ENCODE data around the gene CKS1B.

CKS1B gene

GRCh38 chr1:155002464-155003226 is 28.2 kb downstream of the CKS1B start, which contains the start of gene ZBTB7B:
Gene ZBTB7B, plus strand, starts transcription at chr1:155002802. Its CDS starts 11,859 bp downstream, at chr1:155014661.
- no peak for DNase-seq (ENCODE audit: low spot score)

GRCh38 chr1:155003227-155003765 is 28.8 kb downstream of the CKS1B start:
- DNase-seq (ENCODE audit: low spot score): no peak

- peak; percentile 56 for DNase-seq (ENCODE audit: low spot score)
These were observed 29.4 kb downstream of the CKS1B start for GRCh38 chr1:155003766-155004351.

GRCh38 chr1:155004352-155005075 is 30.0 kb downstream of the CKS1B start:
- DNase-seq (ENCODE audit: low spot score): no peak

- no peak for DNase-seq (ENCODE audit: low spot score)
These were observed 30.9 kb downstream of the CKS1B start for GRCh38 chr1:155005076-155006011.

GRCh38 chr1:155006601-155007101 is 32.2 kb downstream of the CKS1B start:
- DNase-seq (ENCODE audit: low spot score): no peak

- DNase-seq (ENCODE audit: low spot score): no peak
These were observed 32.9 kb downstream of the CKS1B start for GRCh38 chr1:155007251-155007828.

GRCh38 chr1:155008015-155008941 is 33.8 kb downstream of the CKS1B start:
- no peak for DNase-seq (ENCODE audit: low spot score)

- no peak for DNase-seq (ENCODE audit: low spot score)
These were observed 34.8 kb downstream of the CKS1B start for GRCh38 chr1:155009221-155009711.

- no peak for DNase-seq (ENCODE audit: low spot score)
These were observed 35.3 kb downstream of the CKS1B start for GRCh38 chr1:155009742-155010141.

- no peak for DNase-seq (ENCODE audit: low spot score)
These were observed 35.9 kb downstream of the CKS1B start for GRCh38 chr1:155010211-155010918.

GRCh38 chr1:155011004-155011416 is 36.5 kb downstream of the CKS1B start:
- DNase-seq (ENCODE audit: low spot score): no peak

GRCh38 chr1:155011437-155012025 is 37.0 kb downstream of the CKS1B start:
- no peak for DNase-seq (ENCODE audit: low spot score)

GRCh38 chr1:155012026-155012546 is 37.6 kb downstream of the CKS1B start:
- DNase-seq (ENCODE audit: low spot score): no peak

- no peak for DNase-seq (ENCODE audit: low spot score)
These were observed 38.5 kb downstream of the CKS1B start for GRCh38 chr1:155012776-155013602.

- DNase-seq (ENCODE audit: low spot score): no peak
These were observed 39.2 kb downstream of the CKS1B start for GRCh38 chr1:155013632-155014031.

GRCh38 chr1:155014709-155015508 is 40.4 kb downstream of the CKS1B start:
- no peak for DNase-seq (ENCODE audit: low spot score)
